GM21360 (cell line): ENCODE results near the gene METRNL.

Source experiments
- ATAC-seq: cut with Tn5 transposase; IDR thresholded peaks from one replicate; pipeline ENCODE4 v1.9.1; 2021; ENCODE audit warnings: mild to moderate bottlenecking, moderate library complexity; ENCODE audit not compliant: unreplicated experiment

METRNL gene

DNA sequence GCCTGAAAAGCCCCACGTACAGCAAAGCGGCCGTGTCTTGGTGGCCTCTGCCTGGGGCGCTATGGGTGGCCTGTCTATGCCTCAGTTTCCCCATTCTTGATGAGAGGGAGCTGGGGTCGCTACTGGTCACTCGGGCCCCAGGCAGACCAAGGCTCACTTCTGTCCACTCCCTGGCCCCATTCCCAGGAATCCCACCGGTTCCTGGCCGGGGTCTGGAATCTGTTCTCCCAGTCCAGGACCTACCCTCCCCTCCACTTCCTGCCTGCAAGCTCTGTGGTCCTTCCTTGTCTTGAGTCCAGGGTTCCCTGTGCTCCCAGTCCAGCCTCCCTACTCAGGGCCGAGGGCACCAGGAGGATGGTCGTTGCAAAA, 24.5 kb downstream of the METRNL start:
- ATAC-seq = no peak

DNA sequence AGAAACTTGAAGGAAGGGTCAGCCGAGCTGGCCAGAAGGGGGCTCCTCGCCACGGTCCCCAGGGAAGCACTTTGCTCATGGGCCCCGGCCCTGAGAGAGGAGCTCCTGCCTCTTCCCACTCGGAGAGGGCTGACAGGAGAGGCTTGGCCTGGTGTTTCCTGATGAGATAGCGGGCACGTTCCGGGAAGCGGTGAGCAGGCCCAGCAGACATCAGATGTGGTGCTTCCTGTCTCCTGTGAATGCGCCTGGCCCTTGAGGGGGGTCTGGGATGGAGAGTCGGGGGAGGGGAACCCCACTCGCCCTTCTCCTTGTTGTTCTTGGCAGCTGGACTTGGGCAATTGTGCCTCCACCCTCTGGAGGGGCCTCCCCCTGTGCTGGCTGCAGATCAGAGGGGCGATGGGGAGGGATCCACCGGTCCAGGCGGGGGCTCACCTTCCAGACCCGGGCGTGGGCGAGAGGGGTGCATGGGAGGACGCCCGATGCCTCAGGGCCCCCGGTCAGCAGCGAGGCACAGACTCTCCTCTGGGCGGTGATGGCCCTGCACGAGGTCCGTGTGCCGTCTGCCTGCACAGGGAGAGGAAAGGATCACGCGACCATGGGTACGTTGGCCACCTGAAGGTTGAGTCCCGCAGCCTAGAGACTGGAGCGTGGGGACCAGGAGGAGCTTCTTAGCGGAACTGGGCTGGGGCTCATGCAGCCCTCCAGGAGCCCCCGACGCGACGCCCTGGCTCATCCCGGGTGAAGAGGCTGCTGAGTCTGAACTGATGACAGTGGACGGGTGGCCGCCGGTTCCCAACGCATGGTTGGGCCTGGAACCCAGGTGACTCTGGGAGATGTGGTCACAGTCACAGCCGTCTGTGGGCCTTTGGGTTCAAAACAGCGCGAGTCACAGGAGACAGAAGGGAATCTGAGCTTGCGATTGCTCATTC, 25.4 kb downstream of the METRNL start:
- no peak for ATAC-seq

- no peak for ATAC-seq
These were observed 26.1 kb downstream of the METRNL start for GRCh38 chr17:83105512-83105911.

- ATAC-seq = no peak
These were observed 26.7 kb downstream of the METRNL start for GRCh38 chr17:83106056-83106588.

DNA sequence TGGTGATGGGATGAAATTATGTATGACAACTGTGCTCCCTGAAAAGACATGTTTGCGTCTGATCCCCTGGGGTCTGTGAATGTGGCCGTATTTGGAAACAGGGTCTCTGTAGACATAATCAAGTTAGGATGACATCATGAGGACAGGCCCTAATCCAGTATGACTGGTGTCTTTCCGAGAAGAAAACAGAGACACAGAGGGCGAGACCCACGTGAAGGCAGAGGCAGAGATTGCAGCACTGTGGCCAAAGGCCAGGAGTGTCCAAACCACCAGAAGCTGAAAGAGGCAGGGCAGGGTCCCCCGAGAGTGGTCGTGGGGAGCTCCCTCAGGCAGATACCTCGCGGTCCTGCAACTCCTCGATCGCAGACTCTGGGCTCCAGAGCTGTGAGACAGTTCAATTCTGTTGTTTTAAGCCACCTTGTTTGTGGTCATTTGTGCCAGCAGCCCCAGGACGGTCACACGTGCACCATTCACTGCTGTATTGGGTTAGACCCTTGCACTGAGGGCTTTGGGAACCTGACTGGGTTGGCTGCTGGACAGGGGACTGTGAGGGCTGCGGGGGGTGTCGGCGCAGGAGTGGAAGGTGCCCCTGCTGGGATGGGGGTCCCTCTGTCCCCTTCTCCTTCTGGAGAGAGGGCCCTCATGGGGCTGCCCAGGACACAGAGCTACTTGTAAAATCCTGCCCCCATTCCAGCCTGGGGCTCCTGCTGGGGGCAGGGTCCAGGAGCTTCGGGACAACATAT, 27.7 kb downstream of the METRNL start:
- no peak for ATAC-seq

DNA sequence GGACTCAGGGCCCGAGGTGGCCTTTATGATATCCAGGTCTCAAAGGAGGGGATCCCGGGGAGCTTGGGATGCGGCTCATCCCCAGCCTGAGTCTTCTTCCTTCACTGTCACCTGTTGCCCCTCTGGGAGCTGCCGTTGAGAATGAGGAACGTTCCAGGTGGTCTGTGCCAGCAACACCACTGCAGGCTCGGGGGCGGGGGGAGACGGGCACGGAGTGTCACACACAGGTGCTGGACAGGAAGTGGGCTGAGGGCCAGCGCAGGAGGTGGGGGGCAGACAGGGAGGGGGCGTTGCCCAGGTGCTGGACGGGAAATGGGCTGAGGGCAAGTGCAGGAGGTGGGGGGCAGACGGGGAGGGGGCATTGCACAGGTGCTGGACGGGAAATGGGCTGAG, 28.2 kb downstream of the METRNL start:
- ATAC-seq = no peak

- ATAC-seq = no peak
These were observed 29.3 kb downstream of the METRNL start for GRCh38 chr17:83108709-83109108.

- no peak for ATAC-seq
These were observed 30.0 kb downstream of the METRNL start for GRCh38 chr17:83109386-83109785.

DNA sequence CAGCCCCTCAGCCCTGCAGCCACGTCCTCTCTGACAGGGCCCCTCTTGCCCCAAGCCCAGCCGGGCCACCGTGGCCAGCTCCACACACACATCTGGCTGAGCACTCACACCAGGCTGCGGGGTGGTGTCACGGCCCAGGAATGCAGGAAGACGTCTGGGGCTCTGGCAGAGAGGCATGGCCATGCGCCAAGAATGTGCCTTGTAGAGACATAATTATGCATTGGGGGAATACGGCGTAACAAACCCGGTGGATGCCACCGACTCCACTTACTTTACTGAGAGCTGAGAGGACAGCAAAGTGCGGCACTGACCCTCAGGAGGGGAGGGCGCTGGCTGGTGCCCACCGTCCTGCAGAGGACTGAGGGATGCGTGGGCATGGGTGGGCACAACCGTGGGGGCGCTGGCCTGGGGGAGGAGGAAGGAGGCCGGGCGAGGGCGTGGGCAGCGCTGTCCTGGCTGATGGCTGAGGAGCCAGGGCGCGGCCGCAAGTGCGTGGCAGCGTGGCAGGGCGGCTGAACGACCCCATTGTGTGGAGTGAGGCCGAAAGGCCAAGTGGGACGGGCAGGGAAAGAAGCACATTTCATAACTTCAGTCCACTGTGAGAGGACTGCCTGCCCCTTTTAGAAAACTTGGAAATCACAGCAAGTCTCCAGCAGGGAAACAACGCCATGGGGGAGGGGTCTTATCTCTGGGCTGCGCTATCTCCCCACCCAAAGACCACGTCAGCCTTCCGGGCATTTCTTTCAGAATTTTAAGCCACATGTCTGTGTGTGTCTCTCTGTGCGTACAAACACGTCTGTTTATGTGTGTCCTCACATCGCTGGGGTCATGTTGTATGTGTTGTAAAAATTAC, 30.6 kb downstream of the METRNL start:
- ATAC-seq = no peak

DNA sequence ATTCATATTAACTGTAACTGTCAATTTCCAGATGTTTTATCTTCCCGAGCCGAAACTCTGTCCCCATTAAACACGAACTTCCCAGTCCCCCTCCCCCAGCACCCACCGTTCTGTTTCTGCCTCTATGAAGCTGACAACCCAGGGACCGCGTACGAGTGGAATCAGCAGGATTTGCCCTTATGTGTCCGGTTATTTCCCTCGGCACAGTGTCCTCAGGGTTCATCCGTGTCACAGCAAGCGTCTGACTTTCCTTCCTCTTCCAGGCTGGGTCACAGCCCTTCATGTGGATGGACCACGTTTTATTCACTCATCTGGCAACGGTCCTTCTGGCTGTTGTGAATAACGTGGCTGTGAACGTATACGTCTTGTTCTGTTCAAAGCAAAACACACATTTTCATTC, 31.3 kb downstream of the METRNL start:
- ATAC-seq = no peak

- ATAC-seq = no peak
These were observed 32.3 kb downstream of the METRNL start for GRCh38 chr17:83111516-83112282.

GRCh38 chr17:83113381-83113780, 34.0 kb downstream of the METRNL start:
- no peak for ATAC-seq

GRCh38 chr17:83113792-83114191, 34.4 kb downstream of the METRNL start:
- no peak for ATAC-seq

DNA sequence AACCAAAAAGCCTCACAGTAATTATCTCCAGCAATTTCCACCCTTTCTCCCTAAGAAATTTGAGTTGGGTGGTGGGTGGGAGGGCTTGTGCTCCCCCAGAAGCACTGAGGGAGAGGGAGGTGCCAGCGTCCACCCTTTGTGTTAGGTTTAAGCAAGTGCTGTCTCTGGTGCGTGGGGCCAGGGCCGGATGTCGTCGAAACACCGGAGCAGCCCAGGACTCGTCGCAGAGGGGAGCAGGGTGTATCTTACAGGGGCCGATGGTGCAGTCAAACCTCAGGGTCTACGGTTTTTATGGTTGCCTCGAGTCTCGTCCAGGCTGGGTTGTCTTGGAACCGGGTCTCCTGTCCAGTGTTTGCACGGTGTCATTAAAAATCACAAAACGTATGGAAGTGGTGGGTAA, 35.3 kb downstream of the METRNL start:
- ATAC-seq = no peak

DNA sequence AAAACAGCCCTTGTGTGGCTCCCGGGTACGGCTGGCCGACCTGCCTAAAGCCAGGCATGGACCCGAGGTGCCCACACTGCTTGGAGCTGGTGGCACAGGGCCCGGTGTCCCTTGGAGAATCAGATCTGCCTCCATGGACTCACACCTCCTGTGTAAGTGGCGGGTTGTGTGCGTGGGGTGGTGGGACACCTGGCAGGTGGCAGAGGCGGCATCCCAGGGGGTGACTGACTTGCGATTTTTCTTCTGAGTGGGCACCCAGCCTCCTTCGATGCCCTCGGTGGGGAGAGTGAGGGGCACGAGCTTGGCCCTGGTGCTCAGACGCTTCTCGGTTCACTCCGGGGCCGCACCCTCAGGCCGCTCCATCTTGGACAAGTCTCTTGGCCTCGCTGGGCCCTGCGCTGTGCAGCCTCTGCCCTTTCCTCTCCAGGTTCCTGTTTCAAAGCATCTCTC, 35.8 kb downstream of the METRNL start:
- ATAC-seq = no peak

DNA sequence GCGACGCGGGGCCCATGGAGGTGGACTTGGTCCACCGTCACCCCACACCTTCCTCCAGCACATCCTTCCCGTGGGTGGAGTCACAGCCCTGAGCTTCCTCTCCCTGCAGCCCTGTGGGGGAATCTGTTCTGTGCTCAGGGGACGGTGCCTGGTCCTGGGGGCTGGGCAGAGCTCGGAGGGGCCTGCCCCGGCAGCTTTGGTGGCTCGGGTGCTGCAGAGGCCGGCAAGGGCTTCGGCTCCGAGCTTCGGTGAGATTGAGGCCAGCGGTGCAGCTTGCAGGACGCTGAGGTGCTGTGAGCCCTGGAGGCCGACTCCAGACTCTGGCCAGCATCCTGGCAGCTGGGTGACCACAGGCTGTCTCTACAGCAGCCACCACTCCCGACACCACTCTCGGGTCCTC, 36.4 kb downstream of the METRNL start:
- no peak for ATAC-seq

- no peak for ATAC-seq
These were observed 36.9 kb downstream of the METRNL start for GRCh38 chr17:83116311-83116771.

DNA sequence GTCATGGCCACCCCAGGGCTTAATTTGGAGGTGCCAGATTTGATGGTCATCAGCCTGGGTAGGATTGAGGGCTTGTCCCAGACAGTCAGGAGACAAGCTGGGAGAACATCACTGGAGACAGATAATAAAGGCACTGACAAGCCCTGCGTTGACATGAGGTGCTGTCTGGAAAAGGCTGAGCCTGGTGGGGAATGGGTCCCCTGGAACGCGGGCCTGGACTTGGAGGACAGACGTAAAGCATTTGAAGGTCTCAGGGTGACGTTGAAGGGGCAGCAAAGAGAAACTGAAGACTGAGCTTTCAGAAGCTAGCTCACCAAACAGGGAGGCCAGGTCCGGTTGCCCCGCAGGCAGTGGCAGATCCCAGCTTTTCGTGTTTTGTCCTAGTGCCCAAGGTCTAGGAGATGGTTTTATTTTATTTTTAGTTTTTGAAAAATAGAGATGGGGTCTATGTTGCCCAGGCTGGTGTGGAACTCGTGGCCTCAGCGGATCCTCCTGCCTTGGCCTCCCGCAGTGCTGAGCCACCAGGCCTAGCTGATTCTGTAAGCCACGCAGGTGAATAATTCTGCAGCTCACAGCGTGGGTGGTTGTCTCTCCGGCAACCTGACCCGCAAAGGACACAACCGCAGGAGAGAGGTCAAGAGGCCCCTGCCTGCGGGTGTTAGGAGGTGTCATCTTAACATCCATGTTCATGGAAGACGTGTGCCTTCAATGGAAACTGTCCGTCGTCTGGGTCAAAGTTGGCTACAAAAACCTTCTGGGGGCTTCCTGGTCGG, 37.6 kb downstream of the METRNL start:
- ATAC-seq = no peak

DNA sequence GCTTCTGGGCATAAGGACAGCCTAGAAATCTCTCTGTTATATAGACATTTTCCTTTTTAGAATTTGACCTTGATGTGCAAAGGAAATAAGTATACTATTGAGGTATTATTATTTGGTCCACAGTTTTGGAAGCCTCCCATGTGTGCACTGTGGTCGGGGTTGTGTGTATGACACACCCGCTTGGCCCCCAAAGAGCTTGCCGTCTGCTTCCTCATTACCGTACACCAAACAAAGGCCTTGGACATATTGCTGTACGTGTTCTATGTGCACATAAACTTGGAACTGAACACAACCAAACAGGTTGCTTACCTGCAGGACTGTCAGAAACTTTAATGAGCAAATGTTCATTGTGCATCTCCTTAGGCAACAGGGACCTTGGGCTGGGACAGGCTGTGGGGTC, 38.2 kb downstream of the METRNL start:
- no peak for ATAC-seq
